GM23338 (cell line): ENCODE data around the gene NENF.

Experiments
- CREB1 ChIP-seq: fragments of 250-450 bp; sonication (Bioruptor Pico); IDR thresholded peaks from 2 replicates; pipeline ENCODE4 v1.5.0; 2020; ENCODE audit warnings: low read depth, mild to moderate bottlenecking, moderate library complexity
- EZH2 ChIP-seq: fragments of 200-600 bp; sonication (generic); IDR thresholded peaks from one replicate; pipeline ENCODE4 v1.8.0; 2017; ENCODE audit warnings: antibody characterized with exemption, mild to moderate bottlenecking, low read depth; ENCODE audit not compliant: unreplicated experiment
- EZH2phosphoT487 ChIP-seq: fragments of 200-600 bp; sonication (generic); IDR thresholded peaks from one replicate; pipeline ENCODE4 v1.8.1; 2018; ENCODE audit warnings: antibody characterized with exemption; ENCODE audit not compliant: unreplicated experiment
- JUNB ChIP-seq: IDR thresholded peaks from one replicate; pipeline ENCODE4 v1.6.1; 2016; ENCODE audit warnings: antibody characterized with exemption; ENCODE audit not compliant: unreplicated experiment
- NANOG ChIP-seq: IDR thresholded peaks from 2 replicates; pipeline ENCODE4 v1.6.1; 2016; ENCODE audit warnings: antibody characterized with exemption, borderline replicate concordance
- POLR2AphosphoS5 ChIP-seq: IDR thresholded peaks from 2 replicates; pipeline ENCODE4 v1.6.1; 2016; ENCODE audit warnings: antibody characterized with exemption, low read depth
- TF ChIP-seq, protein P1 (sequence below), 2 experiments: fragments of 200-600 bp in 1 of 2; sonication (generic) in 1 of 2; conservative IDR thresholded peaks; 2 replicates each; pipeline versions ENCODE4 v1.5.1 to v1.6.1; 2016 to 2017; ENCODE audit warnings: antibody characterized with exemption in 2 of 2, low read depth in 2 of 2, mild to moderate bottlenecking in 2 of 2, moderate library complexity in 1 of 2
- TF ChIP-seq, protein P2 (sequence below): IDR thresholded peaks from one replicate; pipeline ENCODE4 v1.6.1; 2018; ENCODE audit warnings: antibody characterized with exemption; ENCODE audit not compliant: unreplicated experiment

DNA sequence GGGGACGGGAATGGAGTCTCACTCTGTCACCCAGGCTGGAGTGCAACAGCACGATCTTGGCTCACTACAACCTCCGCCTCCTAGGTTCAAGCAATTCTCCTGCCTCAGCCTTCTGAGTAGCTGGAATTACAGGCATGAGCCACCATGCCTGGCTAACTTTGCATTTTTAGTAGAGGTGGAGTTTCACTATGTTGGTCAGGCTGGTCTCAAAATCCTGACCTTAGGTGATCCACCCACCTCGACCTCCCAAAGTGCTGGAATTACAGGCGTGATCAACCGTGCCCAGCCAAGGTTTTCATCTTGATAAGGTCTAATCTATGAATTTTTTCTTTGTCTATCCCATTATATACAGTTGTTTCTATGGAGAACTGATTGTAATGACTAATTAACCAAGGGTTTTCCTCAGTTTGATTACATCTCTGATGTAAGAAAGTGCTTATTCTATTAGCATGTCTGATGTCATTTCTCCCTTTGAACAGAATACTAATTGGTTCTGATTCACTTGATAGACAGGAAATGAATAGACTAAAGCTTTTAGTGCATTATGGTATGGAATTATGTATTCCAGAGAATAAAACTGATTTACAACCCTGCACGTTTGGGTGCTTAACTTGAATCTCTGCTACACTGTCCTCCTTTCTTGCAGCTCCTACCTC, 29.9 kb upstream of the NENF start:
- TF ChIP-seq, protein P1, sequence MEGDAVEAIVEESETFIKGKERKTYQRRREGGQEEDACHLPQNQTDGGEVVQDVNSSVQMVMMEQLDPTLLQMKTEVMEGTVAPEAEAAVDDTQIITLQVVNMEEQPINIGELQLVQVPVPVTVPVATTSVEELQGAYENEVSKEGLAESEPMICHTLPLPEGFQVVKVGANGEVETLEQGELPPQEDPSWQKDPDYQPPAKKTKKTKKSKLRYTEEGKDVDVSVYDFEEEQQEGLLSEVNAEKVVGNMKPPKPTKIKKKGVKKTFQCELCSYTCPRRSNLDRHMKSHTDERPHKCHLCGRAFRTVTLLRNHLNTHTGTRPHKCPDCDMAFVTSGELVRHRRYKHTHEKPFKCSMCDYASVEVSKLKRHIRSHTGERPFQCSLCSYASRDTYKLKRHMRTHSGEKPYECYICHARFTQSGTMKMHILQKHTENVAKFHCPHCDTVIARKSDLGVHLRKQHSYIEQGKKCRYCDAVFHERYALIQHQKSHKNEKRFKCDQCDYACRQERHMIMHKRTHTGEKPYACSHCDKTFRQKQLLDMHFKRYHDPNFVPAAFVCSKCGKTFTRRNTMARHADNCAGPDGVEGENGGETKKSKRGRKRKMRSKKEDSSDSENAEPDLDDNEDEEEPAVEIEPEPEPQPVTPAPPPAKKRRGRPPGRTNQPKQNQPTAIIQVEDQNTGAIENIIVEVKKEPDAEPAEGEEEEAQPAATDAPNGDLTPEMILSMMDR (conservative IDR thresholded peaks at IDR 0.05; ENCODE audit: low read depth in 2 of 2): no peak
- no peak for TF ChIP-seq EZH2
- TF ChIP-seq EZH2phosphoT487: no peak
- TF ChIP-seq, protein P2, sequence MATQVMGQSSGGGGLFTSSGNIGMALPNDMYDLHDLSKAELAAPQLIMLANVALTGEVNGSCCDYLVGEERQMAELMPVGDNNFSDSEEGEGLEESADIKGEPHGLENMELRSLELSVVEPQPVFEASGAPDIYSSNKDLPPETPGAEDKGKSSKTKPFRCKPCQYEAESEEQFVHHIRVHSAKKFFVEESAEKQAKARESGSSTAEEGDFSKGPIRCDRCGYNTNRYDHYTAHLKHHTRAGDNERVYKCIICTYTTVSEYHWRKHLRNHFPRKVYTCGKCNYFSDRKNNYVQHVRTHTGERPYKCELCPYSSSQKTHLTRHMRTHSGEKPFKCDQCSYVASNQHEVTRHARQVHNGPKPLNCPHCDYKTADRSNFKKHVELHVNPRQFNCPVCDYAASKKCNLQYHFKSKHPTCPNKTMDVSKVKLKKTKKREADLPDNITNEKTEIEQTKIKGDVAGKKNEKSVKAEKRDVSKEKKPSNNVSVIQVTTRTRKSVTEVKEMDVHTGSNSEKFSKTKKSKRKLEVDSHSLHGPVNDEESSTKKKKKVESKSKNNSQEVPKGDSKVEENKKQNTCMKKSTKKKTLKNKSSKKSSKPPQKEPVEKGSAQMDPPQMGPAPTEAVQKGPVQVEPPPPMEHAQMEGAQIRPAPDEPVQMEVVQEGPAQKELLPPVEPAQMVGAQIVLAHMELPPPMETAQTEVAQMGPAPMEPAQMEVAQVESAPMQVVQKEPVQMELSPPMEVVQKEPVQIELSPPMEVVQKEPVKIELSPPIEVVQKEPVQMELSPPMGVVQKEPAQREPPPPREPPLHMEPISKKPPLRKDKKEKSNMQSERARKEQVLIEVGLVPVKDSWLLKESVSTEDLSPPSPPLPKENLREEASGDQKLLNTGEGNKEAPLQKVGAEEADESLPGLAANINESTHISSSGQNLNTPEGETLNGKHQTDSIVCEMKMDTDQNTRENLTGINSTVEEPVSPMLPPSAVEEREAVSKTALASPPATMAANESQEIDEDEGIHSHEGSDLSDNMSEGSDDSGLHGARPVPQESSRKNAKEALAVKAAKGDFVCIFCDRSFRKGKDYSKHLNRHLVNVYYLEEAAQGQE: no peak
- no peak for TF ChIP-seq POLR2AphosphoS5
- no peak for TF ChIP-seq CREB1 (CRISPR knock-in tag)
- TF ChIP-seq JUNB: no peak
- TF ChIP-seq NANOG: no peak
